ENCODE measurements around the gene IMPG1. TPM values are rescaled to one million over a fixed set of nuclear protein-coding genes. Genes with fewer than 3 reads are reported as not detected.

Gene IMPG1
- total RNA-seq, 1 donor from 2014 or later, result not detected

- Histone ChIP-seq H3K9ac (no peak overlapping the region), H3K27me3 (no peaks in the 10 kb centered on the region), H3K9me3 (ENCODE audit: low read depth) (no peaks in the 10 kb centered on the region), H4K20me1 (ENCODE audit: low read depth) (no peaks in the 10 kb centered on the region), H3K27ac (no peak overlapping the region), H3K4me1 (no peaks in the 10 kb centered on the region), H3K36me3 (no peaks in the 10 kb centered on the region), H3F3A (ENCODE audit: low read depth) (no peaks in the 10 kb centered on the region), H3K4me2 (no peak overlapping the region), H3K4me3 (no peak overlapping the region), H3K79me2 (ENCODE audit: low read depth) (no peaks in the 10 kb centered on the region), H2AFZ (replicated peaks) (no peak overlapping the region)
- DNase-seq (ENCODE audit: low spot score), result no peak
- H3K4me1 Mint-ChIP-seq, result no peaks in the 10 kb centered on the region
- H3K9me3 Mint-ChIP-seq, result no peaks in the 10 kb centered on the region
- TF ChIP-seq EZH2phosphoT487 (IDR thresholded peaks at IDR 0.05), result no peak
- no peak overlapping the region for H3K27ac Mint-ChIP-seq
- H3K4me3 Mint-ChIP-seq, result no peak overlapping the region
- no peaks in the 10 kb centered on the region for H3K27me3 Mint-ChIP-seq (ENCODE audit: insufficient read depth, low read depth)
- no peaks in the 10 kb centered on the region for H3K36me3 Mint-ChIP-seq
These were observed 36.7 kb downstream of the IMPG1 start for GRCh38 chr6:76035713-76036112.

- Histone ChIP-seq H3F3A (ENCODE audit: low read depth) (no peaks in the 10 kb centered on the region), H3K9me3 (ENCODE audit: low read depth) (peaks cover 22% of the 10 kb centered on the region), H3K79me2 (ENCODE audit: low read depth) (no peaks in the 10 kb centered on the region), H2AFZ (replicated peaks) (no peak overlapping the region), H4K20me1 (ENCODE audit: low read depth) (no peaks in the 10 kb centered on the region), H3K4me2 (no peak overlapping the region), H3K4me3 (no peak overlapping the region), H3K9ac (no peak overlapping the region), H3K36me3 (no peaks in the 10 kb centered on the region), H3K27me3 (no peaks in the 10 kb centered on the region), H3K4me1 (no peaks in the 10 kb centered on the region), H3K27ac (no peak overlapping the region)
- Mint-ChIP-seq H3K27ac (no peak overlapping the region), H3K9me3 (peaks cover 28% of the 10 kb centered on the region), H3K4me1 (no peaks in the 10 kb centered on the region), H3K4me3 (no peak overlapping the region), H3K36me3 (peaks cover 3% of the 10 kb centered on the region), H3K27me3 (ENCODE audit: insufficient read depth, low read depth) (no peaks in the 10 kb centered on the region)
- TF ChIP-seq EZH2phosphoT487 (IDR thresholded peaks at IDR 0.05) (no peak), EZH2 (IDR thresholded peaks at IDR 0.05) (no peak)
- TF ChIP-seq, protein P1, sequence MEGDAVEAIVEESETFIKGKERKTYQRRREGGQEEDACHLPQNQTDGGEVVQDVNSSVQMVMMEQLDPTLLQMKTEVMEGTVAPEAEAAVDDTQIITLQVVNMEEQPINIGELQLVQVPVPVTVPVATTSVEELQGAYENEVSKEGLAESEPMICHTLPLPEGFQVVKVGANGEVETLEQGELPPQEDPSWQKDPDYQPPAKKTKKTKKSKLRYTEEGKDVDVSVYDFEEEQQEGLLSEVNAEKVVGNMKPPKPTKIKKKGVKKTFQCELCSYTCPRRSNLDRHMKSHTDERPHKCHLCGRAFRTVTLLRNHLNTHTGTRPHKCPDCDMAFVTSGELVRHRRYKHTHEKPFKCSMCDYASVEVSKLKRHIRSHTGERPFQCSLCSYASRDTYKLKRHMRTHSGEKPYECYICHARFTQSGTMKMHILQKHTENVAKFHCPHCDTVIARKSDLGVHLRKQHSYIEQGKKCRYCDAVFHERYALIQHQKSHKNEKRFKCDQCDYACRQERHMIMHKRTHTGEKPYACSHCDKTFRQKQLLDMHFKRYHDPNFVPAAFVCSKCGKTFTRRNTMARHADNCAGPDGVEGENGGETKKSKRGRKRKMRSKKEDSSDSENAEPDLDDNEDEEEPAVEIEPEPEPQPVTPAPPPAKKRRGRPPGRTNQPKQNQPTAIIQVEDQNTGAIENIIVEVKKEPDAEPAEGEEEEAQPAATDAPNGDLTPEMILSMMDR (IDR thresholded peaks at IDR 0.05), result no peak
- DNase-seq (ENCODE audit: low spot score), result peak; percentile 45
These were observed 46.4 kb downstream of the IMPG1 start for GRCh38 chr6:76026101-76026500.

- no peaks in the 10 kb centered on the region for H3K36me3 Mint-ChIP-seq
- DNase-seq (ENCODE audit: low spot score), result peak; percentile 54
- Histone ChIP-seq H3K36me3 (no peaks in the 10 kb centered on the region), H3K27me3 (no peaks in the 10 kb centered on the region), H3F3A (ENCODE audit: low read depth) (peaks cover 15% of the 10 kb centered on the region), H2AFZ (replicated peaks) (no peak overlapping the region), H3K4me3 (no peak overlapping the region), H3K4me1 (peaks cover 23% of the 10 kb centered on the region), H3K9ac (no peak overlapping the region), H3K27ac (peak overlapping the region; percentile 86), H3K4me2 (peak overlapping the region; percentile 71), H3K9me3 (ENCODE audit: low read depth) (no peaks in the 10 kb centered on the region), H4K20me1 (ENCODE audit: low read depth) (no peaks in the 10 kb centered on the region), H3K79me2 (ENCODE audit: low read depth) (no peaks in the 10 kb centered on the region)
- H3K4me3 Mint-ChIP-seq, result no peak overlapping the region
- H3K9me3 Mint-ChIP-seq, result peaks cover 2% of the 10 kb centered on the region
- H3K27me3 Mint-ChIP-seq (ENCODE audit: insufficient read depth, low read depth), result peaks cover 4% of the 10 kb centered on the region
- H3K27ac Mint-ChIP-seq, result peak overlapping the region; percentile 33
- peaks cover 14% of the 10 kb centered on the region for H3K4me1 Mint-ChIP-seq
- peak; percentile 39 for TF ChIP-seq EZH2phosphoT487 (IDR thresholded peaks at IDR 0.05)
- no peak for TF ChIP-seq EZH2 (IDR thresholded peaks at IDR 0.05)
- TF ChIP-seq, protein P1 (IDR thresholded peaks at IDR 0.05), result no peak
These were observed 57.6 kb downstream of the IMPG1 start for GRCh38 chr6:76014626-76015530.

DNA sequence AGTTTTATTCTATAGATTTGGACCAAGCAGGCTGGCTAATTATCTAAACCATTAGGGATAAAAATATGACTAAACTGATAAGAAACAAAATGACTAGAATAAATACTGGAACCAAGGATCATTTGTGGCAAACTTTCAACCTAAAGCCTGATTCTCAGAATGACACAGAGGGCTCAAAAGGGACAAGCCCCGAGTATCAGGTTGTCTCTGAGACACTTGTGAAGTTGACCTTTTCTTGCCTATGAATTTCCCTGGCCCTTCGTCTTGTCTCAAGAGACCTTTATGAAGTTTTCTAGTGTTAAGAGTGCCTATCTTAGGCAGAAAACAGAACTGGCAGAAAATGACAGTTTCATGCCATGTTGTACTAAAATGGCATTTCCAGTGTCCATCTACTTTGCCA is 68.3 kb downstream of the IMPG1 start:
- H3K9me3 ChIP-seq (ENCODE audit: low read depth), result no peaks in the 10 kb centered on the region
- Mint-ChIP-seq H3K4me3 (no peak overlapping the region), H3K9me3 (no peaks in the 10 kb centered on the region), H3K4me1 (peaks cover 4% of the 10 kb centered on the region), H3K27me3 (ENCODE audit: insufficient read depth, low read depth) (no peaks in the 10 kb centered on the region), H3K27ac (no peak overlapping the region), H3K36me3 (no peaks in the 10 kb centered on the region)
- H3K36me3 ChIP-seq, result no peaks in the 10 kb centered on the region
- TF ChIP-seq, protein P1 (IDR thresholded peaks at IDR 0.05), result no peak
- TF ChIP-seq EZH2 (IDR thresholded peaks at IDR 0.05) (no peak), EZH2phosphoT487 (IDR thresholded peaks at IDR 0.05) (no peak)
- H3K4me3 ChIP-seq, result no peak overlapping the region
- H3K27ac ChIP-seq, result no peak overlapping the region
- H3F3A ChIP-seq (ENCODE audit: low read depth), result no peaks in the 10 kb centered on the region
- no peaks in the 10 kb centered on the region for H3K27me3 ChIP-seq
- no peak for DNase-seq (ENCODE audit: low spot score)
- H3K4me2 ChIP-seq, result peak overlapping the region; percentile 24
- peaks cover 38% of the 10 kb centered on the region for H3K4me1 ChIP-seq
- no peak overlapping the region for H2AFZ ChIP-seq (replicated peaks)
- H3K9ac ChIP-seq, result no peak overlapping the region
- no peaks in the 10 kb centered on the region for H3K79me2 ChIP-seq (ENCODE audit: low read depth)
- H4K20me1 ChIP-seq (ENCODE audit: low read depth), result no peaks in the 10 kb centered on the region
